H9 (cell line): ENCODE measurements around the gene FAM43B. TPM values are rescaled to one million over a fixed set of nuclear protein-coding genes. Genes with fewer than 3 reads are reported as not detected.

Source experiments
- DNase-seq: peaks from one replicate; pipeline ENCODE4 v3.0.0-alpha.2; 2017
- H2AFZ ChIP-seq: one replicate; pipeline ENCODE4 v1.6.1; 2013; ENCODE audit warnings: mild to moderate bottlenecking, low read length, control low read depth, moderate library complexity
- H2AK5ac ChIP-seq: 2 replicates; pipeline ENCODE4 v1.6.1; 2013; ENCODE audit warnings: low read length, control low read depth, mixed read lengths; ENCODE audit not compliant: insufficient read length
- H2BK120ac ChIP-seq: one replicate; pipeline ENCODE4 v1.6.1; 2013; ENCODE audit warnings: low read depth, mild to moderate bottlenecking, low read length, control low read depth, inconsistent platforms; ENCODE audit not compliant: poor library complexity, severe bottlenecking
- H2BK12ac ChIP-seq: 2 replicates; pipeline ENCODE4 v1.6.1; 2013; ENCODE audit warnings: low read length, control low read depth, mixed read lengths, low read depth; ENCODE audit not compliant: insufficient read length
- H2BK15ac ChIP-seq: 2 replicates; pipeline ENCODE4 v1.6.1; 2013; ENCODE audit warnings: low read depth, low read length, control low read depth
- H2BK20ac ChIP-seq: one replicate; pipeline ENCODE4 v1.6.1; 2013; ENCODE audit warnings: low read depth, mild to moderate bottlenecking, low read length, control low read depth, inconsistent platforms; ENCODE audit not compliant: poor library complexity, severe bottlenecking
- H2BK5ac ChIP-seq: 2 replicates; pipeline ENCODE4 v1.6.1; 2013; ENCODE audit warnings: low read length, control low read depth, mixed read lengths; ENCODE audit not compliant: insufficient read length
- H3K14ac ChIP-seq: 2 replicates; pipeline ENCODE4 v1.6.1; 2013; ENCODE audit warnings: low read length, control low read depth; ENCODE audit not compliant: insufficient read depth
- H3K18ac ChIP-seq: 2 replicates; pipeline ENCODE4 v1.6.1; 2013; ENCODE audit warnings: low read depth, mild to moderate bottlenecking, mixed read lengths, low read length, control low read depth; ENCODE audit not compliant: insufficient read length
- H3K23ac ChIP-seq: 2 replicates; pipeline ENCODE4 v1.6.1; 2013; ENCODE audit warnings: low read length, control low read depth, mixed read lengths, low read depth; ENCODE audit not compliant: insufficient read length
- H3K23me2 ChIP-seq: 2 replicates; pipeline ENCODE4 v1.6.1; 2013; ENCODE audit warnings: low read depth, mild to moderate bottlenecking, mixed read lengths, low read length, control low read depth; ENCODE audit not compliant: insufficient read length, poor library complexity, severe bottlenecking
- H3K27ac ChIP-seq: 2 replicates; pipeline ENCODE4 v1.5.1; 2013; ENCODE audit warnings: low read length, control low read depth, mixed read lengths, low read depth; ENCODE audit not compliant: insufficient read length
- H3K27me3 ChIP-seq: 2 replicates; pipeline ENCODE4 v1.6.1; 2013; ENCODE audit warnings: low read length, control low read depth, inconsistent platforms; ENCODE audit not compliant: insufficient read depth
- H3K4ac ChIP-seq: 2 replicates; pipeline ENCODE4 v1.6.1; 2013; ENCODE audit warnings: low read depth, mild to moderate bottlenecking, control low read depth, inconsistent platforms, low read length, moderate library complexity
- H3K4me1 ChIP-seq: 2 replicates; pipeline ENCODE4 v1.6.1; 2013; ENCODE audit warnings: low read length, control low read depth, inconsistent platforms; ENCODE audit not compliant: insufficient read depth
- H3K4me2 ChIP-seq: 2 replicates; pipeline ENCODE4 v1.6.1; 2013; ENCODE audit warnings: low read length, control low read depth, mixed read lengths; ENCODE audit not compliant: insufficient read length, insufficient read depth
- H3K56ac ChIP-seq: 2 replicates; pipeline ENCODE4 v1.6.1; 2013; ENCODE audit warnings: low read depth, mild to moderate bottlenecking, mixed read lengths, low read length, control low read depth; ENCODE audit not compliant: insufficient read length
- H3K79me1 ChIP-seq: 2 replicates; pipeline ENCODE4 v1.6.1; 2013; ENCODE audit warnings: low read depth, mild to moderate bottlenecking, moderate library complexity, low read length, control low read depth, inconsistent platforms; ENCODE audit not compliant: insufficient read depth, poor library complexity, severe bottlenecking
- H3K79me2 ChIP-seq: 2 replicates; pipeline ENCODE4 v1.6.1; 2013; ENCODE audit warnings: low read length, control low read depth, inconsistent platforms; ENCODE audit not compliant: insufficient read depth
- H3K9ac ChIP-seq: 2 replicates; pipeline ENCODE4 v1.6.1; 2013; ENCODE audit warnings: low read length, control low read depth, mixed read lengths; ENCODE audit not compliant: insufficient read length; ENCODE audit errors: extremely low read depth
- H3K9me3 ChIP-seq: one replicate; pipeline ENCODE4 v1.6.1; 2013; ENCODE audit warnings: low read depth, low read length, inconsistent platforms; ENCODE audit not compliant: control insufficient read depth
- H3T11ph ChIP-seq: one replicate; pipeline ENCODE4 v1.6.1; 2013; ENCODE audit warnings: mild to moderate bottlenecking, low read length, control low read depth, inconsistent platforms
- H4K20me1 ChIP-seq: one replicate; pipeline ENCODE4 v1.6.1; 2013; ENCODE audit not compliant: control insufficient read depth, insufficient read length, insufficient read depth
- H4K5ac ChIP-seq: 2 replicates; pipeline ENCODE4 v1.6.1; 2013; ENCODE audit warnings: low read depth, mild to moderate bottlenecking, mixed read lengths, low read length, control low read depth; ENCODE audit not compliant: insufficient read length
- H4K8ac ChIP-seq: replicated peaks from 2 replicates; pipeline ENCODE4 v1.6.1; 2013; ENCODE audit warnings: low read length, control low read depth, mixed read lengths, low read depth; ENCODE audit not compliant: insufficient read length
- H4K91ac ChIP-seq: 2 replicates; pipeline ENCODE4 v1.6.1; 2013; ENCODE audit warnings: low read depth, mild to moderate bottlenecking, moderate library complexity, mixed read lengths, low read length, control low read depth; ENCODE audit not compliant: insufficient read length
- H3K27ac Mint-ChIP-seq, 3 experiments: 2 replicates in 2 of 3; 3 replicates in 1 of 3; pipeline ENCODE4 v1.8.0; 2020 to 2021; ENCODE audit warnings: mixed read lengths in 3 of 3, mild to moderate bottlenecking in 1 of 3, moderate library complexity in 1 of 3
- H3K27me3 Mint-ChIP-seq: 2 replicates; pipeline ENCODE4 v1.8.0; 2021; ENCODE audit warnings: low read depth, mild to moderate bottlenecking, moderate library complexity, mixed read lengths
- H3K36me3 Mint-ChIP-seq, 3 experiments: 2 replicates in 2 of 3; 3 replicates in 1 of 3; pipeline ENCODE4 v1.8.0; 2020 to 2021; ENCODE audit warnings: low read depth in 3 of 3, mixed read lengths in 3 of 3; ENCODE audit not compliant: insufficient read depth in 1 of 3
- H3K4me1 Mint-ChIP-seq, 2 experiments: 2 replicates each; pipeline ENCODE4 v1.8.0; 2020; ENCODE audit warnings: mixed read lengths in 2 of 2
- H3K4me3 Mint-ChIP-seq, 2 experiments: 2 replicates in 1 of 2; 3 replicates in 1 of 2; pipeline ENCODE4 v1.8.0; 2020 to 2021; ENCODE audit warnings: mild to moderate bottlenecking in 2 of 2, mixed read lengths in 2 of 2, moderate library complexity in 1 of 2
- H3K9me3 Mint-ChIP-seq, 2 experiments: 2 replicates in 1 of 2; 3 replicates in 1 of 2; pipeline ENCODE4 v1.8.0; 2020; ENCODE audit warnings: mild to moderate bottlenecking in 2 of 2, mixed read lengths in 2 of 2, moderate library complexity in 1 of 2
- CTCF ChIP-seq: fragments of 200-600 bp; sonication (generic); conservative IDR thresholded peaks from 3 replicates; pipeline ENCODE4 v1.8.0; 2021; ENCODE audit warnings: antibody characterized with exemption, mild to moderate bottlenecking
- WGBS: extraction: QIAGEN DNeasy Blood & Tissue Kit; methylation state at CpG from one replicate; pipeline ENCODE4 v1.1.7; 2013; ENCODE audit warnings: missing lambda C conversion rate, low lambda C conversion rate, mixed read lengths; ENCODE audit not compliant: insufficient read length; ENCODE audit errors: extremely low coverage; 5-methylcytosine and 5-hydroxymethylcytosine counted together
- total RNA-seq: library from RNA; stranded (reverse); gene quantifications from 2 replicates; pipeline ENCODE4 v1.2.1, GENCODE V29; 2021

Gene FAM43B
- total RNA-seq, 1 experiment from 2014 or later, result 0.22 TPM

DNA sequence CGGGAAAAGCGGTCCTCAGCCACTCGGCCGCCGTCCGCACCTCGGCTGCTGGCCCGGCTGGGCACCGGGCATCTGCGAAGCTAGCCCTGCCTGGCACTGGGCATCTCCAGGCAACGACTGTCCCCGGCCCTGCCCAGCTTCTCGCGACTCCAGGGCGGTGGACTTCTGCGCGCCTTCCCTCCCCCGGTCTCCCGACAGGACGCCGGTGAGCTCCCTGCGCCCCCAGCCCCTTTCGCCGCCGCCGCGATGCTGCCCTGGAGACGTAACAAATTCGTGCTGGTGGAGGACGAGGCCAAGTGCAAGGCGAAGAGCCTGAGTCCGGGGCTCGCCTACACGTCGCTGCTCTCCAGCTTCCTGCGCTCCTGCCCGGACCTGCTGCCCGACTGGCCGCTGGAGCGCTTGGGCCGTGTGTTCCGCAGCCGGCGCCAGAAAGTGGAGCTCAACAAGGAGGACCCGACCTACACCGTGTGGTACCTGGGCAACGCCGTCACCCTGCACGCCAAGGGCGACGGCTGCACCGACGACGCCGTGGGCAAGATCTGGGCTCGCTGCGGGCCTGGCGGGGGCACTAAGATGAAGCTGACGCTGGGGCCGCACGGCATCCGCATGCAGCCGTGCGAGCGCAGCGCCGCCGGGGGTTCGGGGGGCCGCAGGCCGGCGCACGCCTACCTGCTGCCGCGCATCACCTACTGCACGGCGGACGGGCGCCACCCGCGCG lies 514 bp downstream of the FAM43B start:
- H2BK20ac ChIP-seq, result no peak overlapping the region
- H3K4me2 ChIP-seq, result peak overlapping the region; percentile 69
- no peak overlapping the region for H2AK5ac ChIP-seq
- H3K23ac ChIP-seq, result no peak overlapping the region
- no peak overlapping the region for H3K56ac ChIP-seq
- H4K5ac ChIP-seq, result no peak overlapping the region
- TF ChIP-seq CTCF, result no peak
- H2BK12ac ChIP-seq, result no peak overlapping the region
- no peak overlapping the region for H3T11ph ChIP-seq
- DNase-seq, result peak; percentile 51
- no peak overlapping the region for H4K8ac ChIP-seq
- Mint-ChIP-seq H3K27me3 (peaks cover 54% of the 10 kb centered on the region), H3K36me3 (peaks cover 0 to 2% (median 0%) of the 10 kb centered on the region in 3 experiments; a peak in 1 of 7 replicates), H3K27ac (no peak overlapping the region), H3K4me3 (peak overlapping the region; percentile 49 to 85), H3K9me3 (no peaks in the 10 kb centered on the region; a peak in 1 of 5 replicates), H3K4me1 (peaks cover 3 to 7% of the 10 kb centered on the region in 2 experiments)
- H2BK120ac ChIP-seq, result no peak overlapping the region
- H3K4ac ChIP-seq, result no peak overlapping the region
- no peaks in the 10 kb centered on the region for H3K4me1 ChIP-seq
- H2BK15ac ChIP-seq, result no peak overlapping the region
- H3K79me2 ChIP-seq, result no peaks in the 10 kb centered on the region
- peaks cover 38% of the 10 kb centered on the region for H3K27me3 ChIP-seq
- H3K79me1 ChIP-seq, result no peaks in the 10 kb centered on the region
- no peak overlapping the region for H3K9ac ChIP-seq
- no peak overlapping the region for H4K91ac ChIP-seq
- H3K14ac ChIP-seq, result no peak overlapping the region; the same call in 1 of the 2 replicates
- H3K23me2 ChIP-seq, result peaks cover 17% of the 10 kb centered on the region
- H3K9me3 ChIP-seq, result no peaks in the 10 kb centered on the region
- no peak overlapping the region for H3K27ac ChIP-seq
- no peak overlapping the region for H3K18ac ChIP-seq
- no CpG with 5 or more reads among the region's 82 CpGs for WGBS
- no peaks in the 10 kb centered on the region for H4K20me1 ChIP-seq
- no peak overlapping the region for H2BK5ac ChIP-seq
- H2AFZ ChIP-seq, result no peak overlapping the region
